ENCODE measurements around the gene LAMA3. TPM values are rescaled to one million over a fixed set of nuclear protein-coding genes. Genes with fewer than 3 reads are reported as not detected.

Gene LAMA3
- polyA plus RNA-seq, 1 donor from 2014 or later, result 3.4 TPM

DNA sequence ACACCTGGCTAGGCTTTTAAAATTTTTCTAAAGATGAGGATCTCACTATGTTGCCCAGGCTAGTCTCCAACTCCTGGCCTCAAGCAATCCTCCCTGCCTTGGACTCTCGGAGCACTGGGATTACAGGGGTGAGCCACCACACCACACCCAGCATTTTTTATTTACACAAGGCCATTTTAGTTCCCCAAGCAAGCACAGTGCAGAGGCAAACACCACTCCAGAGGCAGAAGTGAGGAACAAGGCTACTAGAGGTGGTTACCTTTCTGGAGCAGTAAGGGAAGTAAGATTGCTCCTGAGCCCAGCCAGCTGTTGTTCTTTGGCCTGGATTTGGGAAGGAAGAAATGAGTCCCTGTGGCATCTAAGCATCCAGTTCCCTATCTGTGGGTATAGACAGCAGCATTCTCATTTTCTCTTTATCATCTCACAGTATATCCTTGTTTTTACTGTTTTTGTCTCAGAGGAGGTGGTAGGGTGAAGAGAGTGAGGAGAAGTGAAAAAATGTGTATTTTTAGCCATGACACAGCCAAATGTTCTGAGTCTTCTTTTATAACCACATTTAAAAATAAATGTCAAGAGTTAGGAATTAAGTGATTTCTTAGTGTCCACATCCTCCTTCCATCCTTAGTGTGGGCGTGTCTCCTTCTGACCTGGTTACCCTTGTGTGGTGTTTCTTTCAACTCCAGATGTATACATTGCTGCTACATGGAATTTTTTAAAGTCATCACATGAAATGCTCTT is 314.8 kb downstream of the LAMA3 start:
- H4K20me1 ChIP-seq (ENCODE audit: insufficient read depth), result no peaks in the 10 kb centered on the region
- no peaks in the 10 kb centered on the region for H3K9me2 ChIP-seq (ENCODE audit: insufficient read depth, low read length)
- H3K27ac ChIP-seq (ENCODE audit: low read length), result no peak overlapping the region
- no peak overlapping the region for H3K4me2 ChIP-seq (ENCODE audit: low read length)
- H3K9ac ChIP-seq (ENCODE audit: low read length), result no peak overlapping the region
- no peaks in the 10 kb centered on the region for H3K79me2 ChIP-seq (replicated peaks; ENCODE audit: insufficient read depth, low read length)
- H3K9me3 ChIP-seq (ENCODE audit: low read length), result no peaks in the 10 kb centered on the region
- H3K36me3 ChIP-seq (ENCODE audit: insufficient read depth, low read length), result no peaks in the 10 kb centered on the region
- no peaks in the 10 kb centered on the region for H3F3A ChIP-seq (ENCODE audit: insufficient read depth, low read length, poor library complexity, severe bottlenecking)
- no peaks in the 10 kb centered on the region for H3K27me3 ChIP-seq (ENCODE audit: insufficient read depth, low read depth, low read length)
- H2AFZ ChIP-seq (ENCODE audit: low read depth, low read length), result no peak overlapping the region
- no peak for TF ChIP-seq TAF1 (IDR thresholded peaks at IDR 0.05; ENCODE audit: low read depth)
- TF ChIP-seq EP300 (conservative IDR thresholded peaks at IDR 0.05; ENCODE audit: poor library complexity, severe bottlenecking), result no peak
- TF ChIP-seq RAD21 (conservative IDR thresholded peaks at IDR 0.05), result no peak
- no peak for TF ChIP-seq MXI1 (conservative IDR thresholded peaks at IDR 0.05; ENCODE audit: poor library complexity, severe bottlenecking)
- TF ChIP-seq, protein P1, sequence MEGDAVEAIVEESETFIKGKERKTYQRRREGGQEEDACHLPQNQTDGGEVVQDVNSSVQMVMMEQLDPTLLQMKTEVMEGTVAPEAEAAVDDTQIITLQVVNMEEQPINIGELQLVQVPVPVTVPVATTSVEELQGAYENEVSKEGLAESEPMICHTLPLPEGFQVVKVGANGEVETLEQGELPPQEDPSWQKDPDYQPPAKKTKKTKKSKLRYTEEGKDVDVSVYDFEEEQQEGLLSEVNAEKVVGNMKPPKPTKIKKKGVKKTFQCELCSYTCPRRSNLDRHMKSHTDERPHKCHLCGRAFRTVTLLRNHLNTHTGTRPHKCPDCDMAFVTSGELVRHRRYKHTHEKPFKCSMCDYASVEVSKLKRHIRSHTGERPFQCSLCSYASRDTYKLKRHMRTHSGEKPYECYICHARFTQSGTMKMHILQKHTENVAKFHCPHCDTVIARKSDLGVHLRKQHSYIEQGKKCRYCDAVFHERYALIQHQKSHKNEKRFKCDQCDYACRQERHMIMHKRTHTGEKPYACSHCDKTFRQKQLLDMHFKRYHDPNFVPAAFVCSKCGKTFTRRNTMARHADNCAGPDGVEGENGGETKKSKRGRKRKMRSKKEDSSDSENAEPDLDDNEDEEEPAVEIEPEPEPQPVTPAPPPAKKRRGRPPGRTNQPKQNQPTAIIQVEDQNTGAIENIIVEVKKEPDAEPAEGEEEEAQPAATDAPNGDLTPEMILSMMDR (IDR thresholded peaks at IDR 0.05; ENCODE audit: poor library complexity, severe bottlenecking), result no peak
- TF ChIP-seq, protein P2, sequence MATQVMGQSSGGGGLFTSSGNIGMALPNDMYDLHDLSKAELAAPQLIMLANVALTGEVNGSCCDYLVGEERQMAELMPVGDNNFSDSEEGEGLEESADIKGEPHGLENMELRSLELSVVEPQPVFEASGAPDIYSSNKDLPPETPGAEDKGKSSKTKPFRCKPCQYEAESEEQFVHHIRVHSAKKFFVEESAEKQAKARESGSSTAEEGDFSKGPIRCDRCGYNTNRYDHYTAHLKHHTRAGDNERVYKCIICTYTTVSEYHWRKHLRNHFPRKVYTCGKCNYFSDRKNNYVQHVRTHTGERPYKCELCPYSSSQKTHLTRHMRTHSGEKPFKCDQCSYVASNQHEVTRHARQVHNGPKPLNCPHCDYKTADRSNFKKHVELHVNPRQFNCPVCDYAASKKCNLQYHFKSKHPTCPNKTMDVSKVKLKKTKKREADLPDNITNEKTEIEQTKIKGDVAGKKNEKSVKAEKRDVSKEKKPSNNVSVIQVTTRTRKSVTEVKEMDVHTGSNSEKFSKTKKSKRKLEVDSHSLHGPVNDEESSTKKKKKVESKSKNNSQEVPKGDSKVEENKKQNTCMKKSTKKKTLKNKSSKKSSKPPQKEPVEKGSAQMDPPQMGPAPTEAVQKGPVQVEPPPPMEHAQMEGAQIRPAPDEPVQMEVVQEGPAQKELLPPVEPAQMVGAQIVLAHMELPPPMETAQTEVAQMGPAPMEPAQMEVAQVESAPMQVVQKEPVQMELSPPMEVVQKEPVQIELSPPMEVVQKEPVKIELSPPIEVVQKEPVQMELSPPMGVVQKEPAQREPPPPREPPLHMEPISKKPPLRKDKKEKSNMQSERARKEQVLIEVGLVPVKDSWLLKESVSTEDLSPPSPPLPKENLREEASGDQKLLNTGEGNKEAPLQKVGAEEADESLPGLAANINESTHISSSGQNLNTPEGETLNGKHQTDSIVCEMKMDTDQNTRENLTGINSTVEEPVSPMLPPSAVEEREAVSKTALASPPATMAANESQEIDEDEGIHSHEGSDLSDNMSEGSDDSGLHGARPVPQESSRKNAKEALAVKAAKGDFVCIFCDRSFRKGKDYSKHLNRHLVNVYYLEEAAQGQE (IDR thresholded peaks at IDR 0.05; ENCODE audit: borderline replicate concordance), result no peak
- no peak for TF ChIP-seq SMC3 (conservative IDR thresholded peaks at IDR 0.05; ENCODE audit: poor library complexity)
- TF ChIP-seq POLR2AphosphoS5 (IDR thresholded peaks at IDR 0.05), result no peak
- no peak for TF ChIP-seq EZH2 (IDR thresholded peaks at IDR 0.05; ENCODE audit: borderline replicate concordance, insufficient read depth, low read length, poor library complexity, severe bottlenecking)
- H3K4me3 ChIP-seq (ENCODE audit: low read length), result no peak overlapping the region

Other genes with a start within 250 kb of the LAMA3 start
- 73.0 and 109 TPM in 2 replicates for gene RIOK3, start 236.2 kb upstream of the LAMA3 start, polyA plus RNA-seq
- gene RMC1, start 185.9 kb upstream of the LAMA3 start, polyA plus RNA-seq, result 42.2 and 56.1 TPM in 2 replicates
- gene NPC1, start 102.9 kb upstream of the LAMA3 start, polyA plus RNA-seq, result 20.9 and 21.7 TPM in 2 replicates
- 4.9 and 7.1 TPM in 2 replicates for gene ANKRD29, start 26.5 kb upstream of the LAMA3 start, polyA plus RNA-seq